Activated CD4-positive, alpha-beta T cell treated with anti-CD3 and anti-CD28 coated beads for 4 hours (primary cell): ENCODE measurements around the gene UBE2L3.
A peak's percentile ranks its signal among the peaks of the same experiment; 100 is the strongest.
"Not testable (repeated sequence)": the region's sequence is repeated elsewhere in the genome, so short reads cannot be mapped to it uniquely, and the experiment has no call there.

Experiments
- DNase-seq, 2 donors: peaks; one replicate each; pipeline ENCODE4 v3.0.0-alpha.2; 2020

UBE2L3 gene

GRCh38 chr22:21629255-21630149 is 62.0 kb downstream of the UBE2L3 start, which contains the start of gene YDJC:
YDJC (minus strand) TSS chr22:21630022; CDS start chr22:21630014, 8 bp downstream.
- peak; percentile 95 to 97 for DNase-seq

DNA sequence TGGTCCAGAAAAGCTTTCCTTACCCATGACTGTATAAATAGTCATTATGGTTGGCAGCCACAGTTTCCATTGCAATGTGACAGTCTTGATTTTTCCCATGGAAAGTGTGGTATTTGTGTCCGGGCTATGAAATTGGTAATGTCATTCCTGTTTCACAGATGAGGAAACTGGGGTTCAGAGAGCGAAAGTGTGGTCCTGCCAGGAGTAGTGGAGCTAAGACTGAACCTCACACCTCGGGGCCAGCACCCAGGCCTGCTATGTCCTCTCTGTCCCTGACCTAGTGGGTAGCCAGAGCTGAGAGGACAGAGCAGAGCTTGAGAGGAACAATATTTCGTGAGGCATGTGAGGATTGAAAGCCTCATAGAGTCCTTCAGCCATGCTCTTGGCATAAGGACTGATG is 63.5 kb downstream of the UBE2L3 start:
- DNase-seq = no peak

DNA sequence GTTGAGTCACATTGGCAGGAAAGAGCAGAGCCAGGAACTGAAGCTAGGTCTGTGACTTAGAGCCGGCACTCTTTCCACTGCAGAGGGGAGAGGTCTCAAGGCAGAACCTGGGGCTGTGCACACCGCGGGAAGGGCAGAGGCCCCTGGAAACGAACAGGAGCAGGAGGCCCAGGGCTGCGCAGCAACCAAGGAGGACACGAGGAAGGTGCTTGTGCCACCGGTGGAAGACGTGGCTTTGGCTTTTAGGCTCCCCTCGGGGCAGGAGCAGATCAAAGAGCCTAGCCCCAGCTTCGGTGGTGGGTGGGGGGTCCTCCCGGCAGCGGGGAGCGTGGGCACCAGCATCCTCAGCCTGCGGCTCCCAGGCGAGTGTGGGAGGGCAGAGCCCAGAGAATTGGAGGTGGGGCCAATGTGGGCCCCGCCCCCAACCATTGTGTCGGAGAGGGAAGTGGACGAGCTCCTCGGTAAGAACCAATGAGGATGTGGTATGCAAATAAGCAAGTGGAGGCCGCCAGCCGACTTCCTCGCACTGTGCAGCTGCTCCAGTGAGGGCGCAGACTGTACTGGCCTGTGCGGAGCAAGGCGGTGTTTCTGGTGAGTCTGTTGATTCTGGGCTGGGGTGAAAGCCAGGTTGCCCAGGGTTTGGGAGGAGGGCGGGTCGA is 64.9 kb downstream of the UBE2L3 start, which contains the start of gene CCDC116:
CCDC116 (plus strand) TSS at position 524 of the 659 bp plus-strand sequence. CDS start 422 bp downstream, outside the sequence.
- peak; percentile 47 to 59 for DNase-seq

- DNase-seq = no peak
Observed at GRCh38 chr22:21632931-21633330, 65.4 kb downstream of the UBE2L3 start.

DNA sequence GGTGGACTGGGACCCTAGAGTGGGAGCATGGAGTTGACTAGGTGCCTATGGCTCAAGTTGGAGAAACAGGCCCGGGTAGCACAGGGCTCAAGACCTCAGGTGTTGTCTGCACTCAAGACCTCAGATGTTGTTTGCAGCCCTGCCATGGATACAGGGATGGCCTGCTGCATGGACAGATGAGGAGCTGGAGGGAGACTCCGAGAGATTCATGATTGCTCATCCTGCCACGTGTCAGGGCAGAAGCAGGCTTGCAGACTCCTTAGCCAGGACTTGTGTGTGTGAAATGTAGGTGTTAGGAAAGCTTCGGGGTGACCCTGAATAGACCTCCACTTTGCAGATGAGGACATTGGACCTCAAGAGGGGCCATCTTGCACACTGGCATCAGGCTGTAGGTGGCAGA is 66.0 kb downstream of the UBE2L3 start:
- no peak for DNase-seq

DNA sequence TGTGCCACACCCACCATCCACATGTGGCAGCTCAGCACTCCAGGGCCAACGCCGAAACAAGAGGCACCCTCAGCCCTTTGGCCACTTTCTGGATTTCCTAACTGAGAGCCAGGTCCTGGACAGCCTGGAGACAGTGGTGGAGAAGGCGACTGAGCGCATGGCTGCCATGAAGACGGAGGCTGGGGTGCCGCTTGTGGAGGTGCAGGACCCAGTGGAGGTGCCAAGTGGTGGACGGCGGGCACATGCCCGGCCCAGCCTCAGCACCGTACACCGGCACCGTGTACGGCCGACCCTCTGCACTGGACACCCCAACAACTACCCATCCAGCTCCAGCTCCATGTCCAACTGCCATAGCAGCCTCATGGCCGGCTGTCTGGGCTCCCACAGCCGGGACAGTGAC is 66.6 kb downstream of the UBE2L3 start:
- no peak for DNase-seq

- DNase-seq = no peak
Observed at GRCh38 chr22:21634844-21635243, 67.3 kb downstream of the UBE2L3 start.

GRCh38 chr22:21635771-21636510 is 68.4 kb downstream of the UBE2L3 start:
- no peak for DNase-seq

- DNase-seq = no peak
Observed at GRCh38 chr22:21636629-21637218, 69.2 kb downstream of the UBE2L3 start.

DNA sequence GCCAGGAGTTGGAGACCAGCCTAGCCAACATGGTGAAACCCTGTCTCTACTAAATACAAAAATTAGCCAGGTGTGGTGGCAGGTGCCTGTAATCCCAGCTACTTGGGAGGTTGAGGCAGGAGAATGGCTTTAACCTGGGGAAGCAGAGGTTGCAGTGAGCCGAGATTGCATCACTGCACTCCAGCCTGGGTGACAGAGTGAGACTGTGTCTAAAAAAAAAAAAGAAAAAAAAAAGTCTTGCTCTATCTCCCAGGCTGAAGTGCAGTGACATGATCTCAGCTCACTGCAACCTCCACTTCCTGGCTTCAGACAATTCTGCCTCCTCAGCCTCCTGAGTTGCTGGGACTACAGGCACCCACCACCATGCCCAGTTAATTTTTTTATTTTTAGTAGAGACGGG is 69.9 kb downstream of the UBE2L3 start:
- not testable (repeated sequence) for DNase-seq

GRCh38 chr22:21639359-21639758 is 71.8 kb downstream of the UBE2L3 start:
- DNase-seq = no peak

GRCh38 chr22:21640810-21641209 is 73.3 kb downstream of the UBE2L3 start:
- DNase-seq = no peak

DNA sequence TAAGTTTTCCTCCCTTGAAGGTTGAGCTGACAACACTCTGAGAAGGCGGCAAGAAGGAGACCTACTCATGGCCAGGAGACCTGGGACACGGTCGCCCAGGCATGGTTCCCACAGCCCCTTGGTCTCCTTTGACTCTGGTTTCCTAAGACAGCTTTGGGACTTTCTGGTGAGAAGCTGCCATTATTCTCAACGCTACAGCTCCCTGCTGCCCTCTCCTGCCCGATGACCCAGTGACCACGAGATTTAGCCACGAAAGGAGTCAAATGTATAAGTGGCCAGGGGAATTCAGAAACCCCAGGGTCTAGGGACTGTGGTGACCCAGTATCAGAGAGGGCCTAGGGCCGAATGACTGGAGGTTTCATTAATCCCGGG is 73.9 kb downstream of the UBE2L3 start:
- DNase-seq = no peak

GRCh38 chr22:21641789-21642583 is 74.5 kb downstream of the UBE2L3 start, which contains the start of gene SDF2L1:
SDF2L1 (plus strand) TSS chr22:21642302; CDS start chr22:21642337, 35 bp downstream.
- peak; percentile 97 to 98 for DNase-seq

GRCh38 chr22:21642584-21643448 is 75.3 kb downstream of the UBE2L3 start:
- peak; percentile 54 to 61 for DNase-seq

DNA sequence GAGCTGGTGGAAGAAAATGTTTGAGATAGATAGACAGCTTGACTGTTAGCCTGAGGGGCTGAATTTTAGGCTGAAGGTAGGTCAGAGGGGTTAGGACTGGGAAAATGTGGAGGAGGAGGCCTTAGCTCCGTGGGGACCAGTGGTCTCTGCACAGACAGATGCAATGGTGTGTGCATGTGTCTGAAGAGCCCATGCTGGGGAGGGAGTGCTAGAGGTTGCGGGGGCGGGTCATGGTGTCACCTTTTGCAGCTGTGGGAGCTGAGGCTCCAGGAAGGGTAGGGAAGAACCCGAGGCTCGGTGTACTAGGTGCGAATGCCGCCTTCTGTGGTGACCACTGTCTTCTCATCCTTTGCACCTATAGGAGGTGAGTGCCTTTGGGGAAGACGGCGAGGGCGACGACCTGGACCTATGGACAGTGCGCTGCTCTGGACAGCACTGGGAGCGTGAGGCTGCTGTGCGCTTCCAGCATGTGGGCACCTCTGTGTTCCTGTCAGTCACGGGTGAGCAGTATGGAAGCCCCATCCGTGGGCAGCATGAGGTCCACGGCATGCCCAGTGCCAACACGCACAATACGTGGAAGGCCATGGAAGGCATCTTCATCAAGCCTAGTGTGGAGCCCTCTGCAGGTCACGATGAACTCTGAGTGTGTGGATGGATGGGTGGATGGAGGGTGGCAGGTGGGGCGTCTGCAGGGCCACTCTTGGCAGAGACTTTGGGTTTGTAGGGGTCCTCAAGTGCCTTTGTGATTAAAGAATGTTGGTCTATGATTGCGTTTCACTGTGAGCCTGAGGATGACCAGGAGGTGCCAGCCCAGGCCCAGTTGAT is 76.2 kb downstream of the UBE2L3 start:
- no peak for DNase-seq

- DNase-seq = not testable (repeated sequence)
Observed at GRCh38 chr22:21645513-21645912, 78.0 kb downstream of the UBE2L3 start.

GRCh38 chr22:21646608-21647590 is 79.4 kb downstream of the UBE2L3 start:
- DNase-seq = peak; percentile 72 to 80

DNA sequence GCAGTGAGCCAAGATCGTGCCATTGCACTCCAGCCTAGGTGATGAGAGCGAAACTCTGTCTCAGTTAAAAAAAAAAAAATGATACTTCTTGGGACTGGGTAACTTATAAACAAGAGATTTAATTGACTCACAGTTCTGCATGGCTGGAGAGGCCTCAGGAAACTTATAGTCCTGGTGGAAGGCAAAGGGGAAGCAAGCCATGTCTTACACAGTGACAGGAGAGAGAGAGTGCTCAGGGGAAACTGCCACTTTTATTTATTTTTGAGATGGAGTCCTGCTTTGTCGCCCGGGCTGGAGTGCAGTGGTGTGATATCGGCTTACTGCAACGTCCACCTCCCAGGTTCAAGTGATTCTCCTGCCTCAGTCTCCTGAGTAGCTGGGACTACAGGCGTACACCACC is 82.8 kb downstream of the UBE2L3 start:
- no peak for DNase-seq
